Fibroblast of gingiva (primary cell): ENCODE results near the gene TOM1.

Experiments used
- DNase-seq: peaks from one replicate; pipeline ENCODE4 v3.0.0-alpha.2; 2011; ENCODE audit warnings: low read depth

TOM1 gene

DNA sequence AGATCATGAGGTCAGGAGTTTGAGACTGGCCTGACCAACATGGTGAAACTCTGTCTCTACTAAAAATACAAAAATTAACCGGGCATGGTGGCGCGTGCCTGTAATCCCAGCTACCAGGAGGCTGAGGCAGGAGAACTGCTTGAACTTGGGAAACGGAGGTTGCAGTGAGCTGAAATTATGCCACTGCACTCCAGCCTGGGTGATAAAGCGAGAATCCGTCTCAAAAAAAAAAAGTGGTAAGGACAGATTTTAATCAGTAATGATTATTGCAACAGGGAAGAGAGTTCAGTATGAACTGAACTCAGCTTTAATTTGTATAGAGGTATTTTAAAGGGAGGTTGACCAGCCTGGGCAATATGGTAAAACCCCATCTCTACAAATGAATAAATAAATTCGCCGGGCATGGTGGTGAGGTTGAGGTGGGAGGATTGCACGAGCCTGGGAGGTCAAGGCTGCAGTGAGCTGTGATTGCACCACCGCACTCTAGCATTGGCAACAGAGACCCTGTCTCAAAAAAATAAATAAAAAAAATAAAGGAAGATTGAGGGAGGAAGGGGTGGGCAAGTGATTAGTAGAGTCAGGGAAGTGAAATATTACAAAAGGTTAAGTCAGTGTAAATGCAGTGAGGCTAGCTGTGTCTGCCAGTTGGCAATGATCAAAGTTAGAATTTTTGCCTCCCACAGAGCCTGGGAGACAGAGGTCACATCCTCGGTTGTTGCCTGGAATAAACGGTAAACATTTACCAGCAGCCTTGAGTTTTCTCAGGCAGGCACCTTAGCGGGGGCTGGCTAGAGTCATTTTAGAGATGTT lies 97.6 kb downstream of the TOM1 start:
- no peak for DNase-seq
